RCC 7860 (cell line): ENCODE results near the gene PBX1.

ENCODE experiments used
- DNase-seq: peaks from one replicate; pipeline ENCODE4 v3.0.0-alpha.2; 2015; ENCODE audit warnings: low spot score
- FAIRE-seq: peaks from 2 replicates; lab custom pipeline; 2012; peaks lifted over from hg19 to GRCh38; lab: Jason Lieb, UNC

The PBX1 gene

GRCh38 chr1:164562947-164563520 is 4.0 kb downstream of the PBX1 start:
- no peak for DNase-seq
- FAIRE-seq, result no peak

GRCh38 chr1:164563721-164564360 is 4.9 kb downstream of the PBX1 start:
- DNase-seq (no peak), FAIRE-seq (no peak)

GRCh38 chr1:164564378-164564777 is 5.4 kb downstream of the PBX1 start:
- DNase-seq, result no peak
- no peak for FAIRE-seq

- DNase-seq, result no peak
Measured at GRCh38 chr1:164565357-164565756, 6.4 kb downstream of the PBX1 start.

GRCh38 chr1:164567774-164568173 is 8.8 kb downstream of the PBX1 start:
- DNase-seq (no peak), FAIRE-seq (no peak)

More at GRCh38 chr1:164565357-164565756, 6.4 kb downstream of the PBX1 start:
- no peak for FAIRE-seq

GRCh38 chr1:164569241-164569640 is 10.3 kb downstream of the PBX1 start:
- DNase-seq (no peak), FAIRE-seq (no peak)

- DNase-seq, result no peak
- no peak for FAIRE-seq
Measured at GRCh38 chr1:164569866-164570265, 10.9 kb downstream of the PBX1 start.

GRCh38 chr1:164571333-164571732 is 12.3 kb downstream of the PBX1 start:
- DNase-seq (no peak), FAIRE-seq (no peak)

- FAIRE-seq (no peak), DNase-seq (no peak)
Measured at GRCh38 chr1:164575356-164575886, 16.4 kb downstream of the PBX1 start.

- DNase-seq (no peak), FAIRE-seq (no peak)
Measured at GRCh38 chr1:164576291-164577271, 17.6 kb downstream of the PBX1 start.

- FAIRE-seq (no peak), DNase-seq (no peak)
Measured at GRCh38 chr1:164577291-164577690, 18.3 kb downstream of the PBX1 start.

GRCh38 chr1:164578479-164579200 is 19.7 kb downstream of the PBX1 start:
- no peak for DNase-seq
- no peak for FAIRE-seq

- DNase-seq, result no peak
- no peak for FAIRE-seq
Measured at GRCh38 chr1:164579381-164579780, 20.4 kb downstream of the PBX1 start.

- no peak for FAIRE-seq
- DNase-seq, result no peak
Measured at GRCh38 chr1:164581762-164582161, 22.8 kb downstream of the PBX1 start.

- FAIRE-seq, result no peak
- no peak for DNase-seq
Measured at GRCh38 chr1:164583196-164583595, 24.2 kb downstream of the PBX1 start.

- FAIRE-seq, result no peak
- no peak for DNase-seq
Measured at GRCh38 chr1:164583835-164584539, 25.0 kb downstream of the PBX1 start.

- FAIRE-seq (no peak), DNase-seq (no peak)
Measured at GRCh38 chr1:164586591-164586990, 27.6 kb downstream of the PBX1 start.

- DNase-seq (no peak), FAIRE-seq (no peak)
Measured at GRCh38 chr1:164587617-164588501, 28.9 kb downstream of the PBX1 start.
